Measurements from ENCODE around the gene STOM.

STOM gene

DNA sequence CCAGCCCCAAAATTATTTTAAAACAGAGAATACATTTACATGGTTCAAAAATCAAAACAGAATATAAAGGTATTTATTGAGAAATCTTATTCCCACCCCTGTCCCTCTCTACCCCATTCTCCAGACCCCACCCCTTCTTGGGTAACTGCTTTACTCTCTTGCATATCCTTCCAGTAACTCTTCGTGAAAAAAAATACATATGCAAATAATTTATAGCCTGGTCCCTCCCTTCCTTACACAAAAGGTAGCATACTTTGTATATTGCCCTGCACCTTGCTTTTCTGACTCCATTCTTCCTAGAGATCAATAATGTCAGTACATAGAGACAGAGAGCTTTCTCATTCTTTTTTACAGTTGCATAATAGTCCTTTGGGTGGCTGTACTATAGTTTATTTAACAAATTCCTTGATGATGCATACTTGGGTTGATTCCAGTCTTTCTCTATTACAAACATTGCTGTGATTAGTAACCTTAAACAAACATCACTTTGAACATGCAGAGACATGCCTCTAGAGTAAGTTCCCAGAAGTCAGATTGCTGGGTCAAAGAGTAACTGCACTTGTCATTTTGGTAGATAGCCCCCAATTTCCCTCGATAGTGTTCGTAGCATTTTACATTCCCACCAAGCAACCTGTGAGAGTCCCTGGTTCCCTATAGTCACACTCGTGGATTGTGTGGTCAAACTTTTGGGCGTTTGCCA is 47.9 kb downstream of the STOM start:
- DNase-seq (ENCODE audit: low spot score): no peak

GRCh38 chr9:121321016-121321503 is 49.0 kb downstream of the STOM start:
- no peak for DNase-seq (ENCODE audit: low spot score)

DNA sequence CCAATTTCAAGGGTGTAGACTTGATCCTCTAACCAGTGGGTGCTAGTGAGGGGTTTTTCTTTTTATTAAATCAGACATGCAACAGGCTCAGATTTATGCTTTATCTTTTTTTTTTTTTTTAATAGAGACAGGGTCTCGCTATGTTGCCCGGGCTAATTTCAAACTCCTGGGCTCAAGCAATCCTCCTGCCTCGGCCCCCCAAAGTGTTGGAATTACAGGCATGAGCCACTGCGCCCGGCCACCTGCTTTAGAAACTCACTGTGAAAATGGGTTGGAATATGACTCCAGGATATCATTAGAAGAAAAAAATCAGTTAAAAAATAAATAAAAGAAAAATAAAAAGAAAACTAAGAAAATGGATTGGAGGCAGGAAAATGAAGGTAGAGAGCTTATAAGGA is 50.7 kb downstream of the STOM start:
- no peak for DNase-seq (ENCODE audit: low spot score)

GRCh38 chr9:121318631-121319382 is 51.2 kb downstream of the STOM start:
- DNase-seq (ENCODE audit: low spot score): no peak

DNA sequence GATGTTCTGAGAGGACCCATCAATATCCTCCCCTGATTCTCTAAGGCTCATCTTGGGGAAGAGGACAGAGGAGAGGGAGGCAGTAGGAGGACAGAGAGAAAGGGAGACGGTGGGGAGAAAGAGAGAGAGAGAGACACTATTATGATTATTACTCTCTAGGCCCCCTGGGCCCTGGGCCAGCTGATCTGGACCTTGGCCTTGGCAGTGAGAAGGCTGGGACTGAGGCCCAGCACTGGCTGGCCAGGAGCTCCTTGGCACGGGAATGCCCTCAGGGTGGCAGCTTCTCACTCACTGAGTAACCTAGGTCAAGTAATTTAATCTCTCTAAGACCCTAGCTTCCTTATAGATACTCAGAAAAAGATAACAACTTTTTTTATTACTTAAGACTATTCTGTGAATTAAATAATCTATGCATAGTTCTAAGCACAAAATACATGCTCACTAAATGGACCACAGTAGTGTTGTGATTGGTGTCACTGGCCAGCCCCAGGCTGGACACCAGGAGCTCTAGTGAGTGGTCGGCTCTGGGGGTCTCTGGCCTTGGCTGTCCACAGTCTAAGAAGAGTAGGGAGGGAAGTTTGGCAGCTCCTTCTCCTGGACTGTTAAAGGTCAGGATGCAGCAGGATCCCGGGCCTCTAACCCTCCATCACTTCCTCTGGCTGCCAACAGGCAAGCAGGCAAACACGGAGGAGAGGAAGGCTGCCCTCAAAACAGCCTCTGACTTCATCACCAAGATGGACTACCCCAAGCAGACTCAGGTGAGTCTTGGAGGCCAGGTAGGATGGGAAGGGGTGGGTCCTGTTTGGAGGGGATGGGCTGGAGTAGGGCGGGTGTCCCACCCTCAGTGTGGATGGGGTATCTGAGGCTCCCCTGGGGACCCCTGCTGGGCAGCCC is 52.1 kb downstream of the STOM start:
- no peak for DNase-seq (ENCODE audit: low spot score)

- DNase-seq (ENCODE audit: low spot score): no peak
Observed at GRCh38 chr9:121316852-121317373, 53.1 kb downstream of the STOM start.

DNA sequence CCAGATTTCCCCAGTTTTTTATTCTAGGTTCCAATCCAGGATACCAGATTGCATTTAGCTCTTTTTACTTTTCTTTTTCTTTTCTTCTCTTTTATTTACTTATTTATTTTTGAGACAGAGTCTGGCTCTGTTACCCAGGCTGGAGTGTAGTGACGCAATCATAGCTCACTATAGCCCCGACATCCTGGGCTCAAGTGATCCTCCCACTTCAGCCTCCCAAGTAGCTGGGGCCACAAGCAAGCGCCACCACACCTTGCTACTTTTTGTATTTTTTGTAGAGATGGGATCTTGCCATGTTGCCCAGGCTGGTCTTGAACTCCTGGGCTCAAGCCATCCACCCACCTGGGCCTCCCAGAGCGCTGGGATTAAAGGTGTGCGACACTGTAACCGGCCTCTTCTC is 53.7 kb downstream of the STOM start:
- DNase-seq (ENCODE audit: low spot score): no peak

GRCh38 chr9:121313458-121314152 is 56.4 kb downstream of the STOM start:
- DNase-seq (ENCODE audit: low spot score): no peak

- no peak for DNase-seq (ENCODE audit: low spot score)
Observed at GRCh38 chr9:121312169-121312568, 57.9 kb downstream of the STOM start.

GRCh38 chr9:121310571-121310970 is 59.5 kb downstream of the STOM start:
- DNase-seq (ENCODE audit: low spot score): no peak

DNA sequence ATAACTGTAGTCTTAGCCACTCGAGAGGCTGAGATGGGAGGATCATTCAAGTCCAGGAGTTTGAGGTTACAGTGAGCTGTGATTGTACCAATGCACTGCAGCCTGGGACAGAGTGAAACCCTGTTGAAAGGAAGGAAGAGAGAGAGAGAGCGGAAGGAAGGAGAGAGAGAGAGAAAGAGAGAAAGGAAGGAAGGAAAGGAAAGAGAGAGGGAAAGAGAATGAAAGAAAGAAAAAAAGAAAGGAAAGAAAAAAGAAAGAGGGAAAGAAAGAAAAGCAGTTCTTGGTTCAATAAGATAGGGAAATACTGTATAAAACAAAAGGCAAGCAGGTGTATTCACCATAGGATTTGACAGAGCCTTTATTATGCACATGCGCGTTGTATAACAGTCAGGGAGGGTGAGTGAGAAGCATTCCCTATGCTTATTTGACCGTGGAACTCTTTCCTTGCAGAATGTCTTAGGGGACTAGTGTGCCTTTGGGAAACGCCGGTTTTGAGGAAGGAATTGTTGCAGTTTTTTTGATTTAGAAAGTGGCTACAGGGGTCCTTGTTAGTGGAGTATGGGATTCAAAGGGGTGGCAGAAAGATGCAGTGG is 60.1 kb downstream of the STOM start:
- no peak for DNase-seq (ENCODE audit: low spot score)

DNA sequence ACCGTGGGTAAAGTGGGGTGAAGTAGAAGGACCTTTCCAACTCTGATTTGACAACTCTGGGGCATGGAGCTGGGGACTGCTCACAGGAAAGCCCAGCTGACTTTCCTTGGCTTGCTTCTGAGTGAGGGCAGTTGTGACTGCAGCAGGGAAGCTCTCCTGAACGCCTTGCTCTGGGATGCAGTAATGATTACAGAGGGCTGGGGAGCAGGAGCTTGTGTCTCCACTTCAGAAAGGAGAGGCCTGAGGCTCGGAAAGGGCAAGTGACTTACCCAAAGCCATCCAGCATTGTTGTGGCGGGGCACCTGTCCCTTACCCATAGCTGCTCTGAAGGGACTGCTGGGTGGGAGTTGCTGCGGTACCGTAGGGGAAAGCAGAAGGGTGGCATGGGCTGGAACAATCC is 60.9 kb downstream of the STOM start:
- no peak for DNase-seq (ENCODE audit: low spot score)

DNA sequence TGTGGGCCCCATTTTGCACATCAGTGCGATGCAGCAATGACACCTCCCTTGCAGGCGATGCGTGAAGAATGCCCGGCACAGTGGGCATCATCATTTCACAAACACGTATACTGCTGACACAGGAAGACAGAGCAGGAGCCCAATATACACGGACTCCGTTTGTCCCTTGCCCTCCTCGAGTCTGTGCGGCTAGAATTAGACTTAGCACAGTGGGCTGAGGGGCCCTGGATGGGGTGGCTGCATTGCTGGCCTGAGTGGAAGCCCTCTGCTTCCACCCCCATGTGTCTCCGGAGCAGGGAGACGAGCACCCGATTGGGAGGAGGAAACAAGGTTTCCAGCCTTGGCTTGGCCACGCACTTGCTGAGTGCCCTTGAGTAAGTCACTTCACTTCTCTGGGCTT is 61.3 kb downstream of the STOM start:
- DNase-seq (ENCODE audit: low spot score): no peak

- DNase-seq (ENCODE audit: low spot score): no peak
Observed at GRCh38 chr9:121307976-121308375, 62.1 kb downstream of the STOM start.

DNA sequence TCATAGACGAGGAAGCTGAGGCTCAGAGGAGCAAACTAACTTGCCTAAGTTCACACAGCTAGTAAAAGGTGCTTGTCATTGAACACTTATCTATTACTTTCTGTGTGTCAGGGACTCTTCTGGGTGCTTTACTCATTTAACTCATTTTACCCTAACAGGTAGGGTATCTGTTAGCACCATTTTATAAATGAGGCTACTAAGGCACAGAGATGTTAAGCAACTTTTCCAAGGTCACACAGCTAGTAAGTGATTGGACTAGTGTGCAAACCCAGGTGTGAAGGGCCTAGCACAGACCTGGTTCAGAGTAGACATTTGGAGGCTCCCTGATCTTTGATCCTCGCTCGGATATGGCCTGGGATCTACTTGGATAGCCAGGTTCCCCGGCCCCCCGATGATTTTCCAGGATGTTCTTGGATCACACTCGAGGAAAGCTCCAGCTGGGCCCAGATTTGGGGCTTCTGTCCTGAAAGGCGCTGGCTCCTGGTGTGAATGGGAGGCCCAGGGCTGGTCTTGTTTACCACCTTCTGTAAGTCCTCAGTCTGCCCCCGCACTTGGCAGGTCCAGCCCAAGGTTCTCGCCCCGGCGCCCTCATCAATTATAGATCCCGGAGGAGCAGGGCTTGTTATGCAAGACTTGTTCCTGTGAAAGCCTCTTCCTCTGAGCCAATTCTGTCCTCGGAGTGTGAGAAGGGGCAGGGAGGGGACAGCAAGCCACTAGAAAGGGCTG is 64.6 kb downstream of the STOM start:
- DNase-seq (ENCODE audit: low spot score): no peak

DNA sequence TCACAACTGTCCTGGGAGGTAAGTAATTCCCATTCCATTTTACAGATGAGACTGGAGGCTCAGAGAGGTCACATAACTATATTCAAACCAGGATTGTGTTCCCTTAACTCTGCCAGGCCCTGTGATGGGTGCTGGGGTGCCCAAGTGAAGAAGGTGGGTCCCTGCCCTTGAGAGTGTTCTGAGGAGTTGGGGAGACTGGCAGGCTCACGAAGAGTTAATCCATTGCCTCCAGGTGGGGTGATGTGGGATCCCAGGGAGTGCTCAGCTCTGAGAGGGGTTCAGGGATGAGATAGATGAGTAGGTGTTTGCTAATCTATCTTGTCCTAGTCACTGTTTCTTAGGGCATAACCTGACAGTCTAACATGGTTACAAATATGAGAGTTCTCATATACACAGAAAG is 65.3 kb downstream of the STOM start:
- DNase-seq (ENCODE audit: low spot score): no peak

DNA sequence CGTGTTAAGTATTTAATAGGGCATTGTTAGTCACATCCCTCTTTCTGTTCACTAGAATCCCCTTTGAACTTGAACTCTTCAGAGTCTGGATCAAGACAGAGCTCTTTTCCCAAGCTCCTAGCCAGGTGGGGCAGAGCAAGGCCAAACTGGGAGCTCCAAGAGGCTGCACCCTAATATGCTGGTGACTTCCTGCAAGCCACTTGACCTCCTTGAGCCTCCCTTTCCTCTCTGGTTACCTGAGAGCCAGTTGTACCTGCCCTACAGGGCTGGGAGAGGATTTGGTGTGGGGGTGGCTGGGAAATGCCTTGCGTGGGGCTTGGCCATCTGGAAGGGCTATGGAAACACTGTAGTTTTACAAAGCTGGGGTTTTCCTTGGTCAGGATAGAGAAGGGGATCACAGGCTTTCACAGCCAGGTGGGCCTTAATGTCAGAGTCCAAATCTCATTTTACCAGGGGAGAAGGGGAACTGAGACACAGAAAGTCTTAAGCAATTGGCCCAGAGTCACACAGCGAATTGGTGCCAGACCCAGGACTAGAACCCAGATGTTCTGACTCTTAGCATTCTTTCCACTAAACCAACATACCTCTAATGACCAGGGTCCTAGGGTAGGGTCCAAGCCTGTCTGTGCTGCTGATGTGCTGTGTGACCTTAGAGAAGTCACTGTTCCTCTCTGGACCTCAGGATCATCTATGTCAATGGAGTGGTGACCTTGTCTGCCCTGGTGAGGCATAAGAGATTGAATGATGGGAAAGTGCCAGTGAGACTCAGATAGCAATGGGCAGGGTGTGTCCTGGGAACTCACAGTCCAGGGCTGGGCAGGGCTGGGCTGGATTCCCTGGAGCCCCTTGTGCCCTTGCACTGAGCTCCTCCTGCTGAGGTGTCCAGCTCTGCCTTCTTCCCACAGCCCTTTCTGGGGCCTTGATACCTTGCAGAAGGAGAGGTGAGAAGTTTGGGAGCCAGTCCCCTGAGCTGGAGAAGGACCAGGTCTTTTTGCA is 66.3 kb downstream of the STOM start:
- DNase-seq (ENCODE audit: low spot score): no peak

- no peak for DNase-seq (ENCODE audit: low spot score)
Observed at GRCh38 chr9:121302786-121303185, 67.3 kb downstream of the STOM start.

GRCh38 chr9:121302341-121302740 is 67.7 kb downstream of the STOM start:
- no peak for DNase-seq (ENCODE audit: low spot score)

All from SK-N-DZ (cell line).